ENCODE measurements around the gene MSMO1.
"Not testable (repeated sequence)": the region's sequence is repeated elsewhere in the genome, so short reads cannot be mapped to it uniquely, and the experiment has no call there.

Gene MSMO1

GRCh38 chr4:165325732-165326512 is 1.5 kb upstream of the MSMO1 start:
- no peak for DNase-seq

- DNase-seq: no peak
Observed at GRCh38 chr4:165326831-165327210, 648 bp upstream of the MSMO1 start.

GRCh38 chr4:165328101-165328425 is 594 bp downstream of the MSMO1 start:
- DNase-seq: no peak

GRCh38 chr4:165328708-165329107 is 1.2 kb downstream of the MSMO1 start:
- DNase-seq: no peak

- DNase-seq: no peak
Observed at GRCh38 chr4:165330071-165330470, 2.6 kb downstream of the MSMO1 start.

GRCh38 chr4:165330666-165331065 is 3.2 kb downstream of the MSMO1 start:
- no peak for DNase-seq

GRCh38 chr4:165331359-165331758 is 3.9 kb downstream of the MSMO1 start:
- no peak for DNase-seq

- no peak for DNase-seq
Observed at GRCh38 chr4:165331823-165332222, 4.4 kb downstream of the MSMO1 start.

- no peak for DNase-seq
Observed at GRCh38 chr4:165332502-165332901, 5.0 kb downstream of the MSMO1 start.

- DNase-seq: no peak
Observed at GRCh38 chr4:165335163-165335703, 7.8 kb downstream of the MSMO1 start.

- DNase-seq: no peak
Observed at GRCh38 chr4:165336743-165337142, 9.3 kb downstream of the MSMO1 start.

GRCh38 chr4:165342340-165342739 is 14.9 kb downstream of the MSMO1 start:
- DNase-seq: not testable (repeated sequence)

GRCh38 chr4:165343353-165344191 is 16.1 kb downstream of the MSMO1 start:
- DNase-seq: no peak

- DNase-seq: no peak
Observed at GRCh38 chr4:165345666-165346417, 18.4 kb downstream of the MSMO1 start.

- DNase-seq: no peak
Observed at GRCh38 chr4:165347647-165348569, 20.4 kb downstream of the MSMO1 start.

GRCh38 chr4:165351359-165352130 is 24.1 kb downstream of the MSMO1 start:
- DNase-seq: no peak

GRCh38 chr4:165355900-165356300 is 28.4 kb downstream of the MSMO1 start:
- DNase-seq: no peak

- no peak for DNase-seq
Observed at GRCh38 chr4:165359506-165359905, 32.0 kb downstream of the MSMO1 start.

GRCh38 chr4:165360041-165360695 is 32.7 kb downstream of the MSMO1 start:
- no peak for DNase-seq

GRCh38 chr4:165360985-165361670 is 33.7 kb downstream of the MSMO1 start:
- no peak for DNase-seq

Data from DMS79 (cell line).